Thoracic aorta (tissue), 2 donors: ENCODE data around the gene RNF14. TPM values are rescaled to one million over a fixed set of nuclear protein-coding genes. Genes with fewer than 3 reads are reported as not detected.

ENCODE experiments used
- ATAC-seq: fragments of 150-250 bp; one replicate; pipeline ENCODE4 v1.8.0; 2017; ENCODE audit warnings: low read depth; ENCODE audit not compliant: insufficient number of reproducible peaks, low FRiP score
- DNase-seq: peaks from one replicate; pipeline ENCODE4 v3.0.0-alpha.2; 2020; ENCODE audit warnings: low spot score
- H3K27ac ChIP-seq, 2 donors: fragments of 200-600 bp; sonication (generic); 1 replicate in 1 of 2; 2 replicates in 1 of 2; pipeline ENCODE4 v1.5.1; 2016; ENCODE audit warnings: mild to moderate bottlenecking in 2 of 2, moderate library complexity in 2 of 2
- H3K27me3 ChIP-seq: fragments of 200-600 bp; sonication (generic); replicated peaks from 2 replicates; pipeline ENCODE4 v1.6.0; 2016; ENCODE audit warnings: mild to moderate bottlenecking; ENCODE audit not compliant: insufficient read depth
- H3K36me3 ChIP-seq: fragments of 200-600 bp; sonication (generic); one replicate; pipeline ENCODE4 v1.5.1; 2016
- H3K4me1 ChIP-seq, 2 donors: fragments of 200-600 bp; sonication (generic); 1 replicate in 1 of 2; 2 replicates in 1 of 2; pipeline versions ENCODE4 v1.5.1 to v1.6.0; 2016; ENCODE audit warnings: low read depth in 2 of 2, mild to moderate bottlenecking in 1 of 2; ENCODE audit not compliant: control insufficient read depth in 1 of 2
- H3K4me3 ChIP-seq: fragments of 200-600 bp; sonication (generic); 2 replicates; pipeline ENCODE4 v1.5.1; 2016; ENCODE audit warnings: mild to moderate bottlenecking
- H3K9me3 ChIP-seq: fragments of 200-600 bp; sonication (generic); 2 replicates; pipeline ENCODE4 v1.5.1; 2016
- CTCF ChIP-seq: fragments of 200-600 bp; sonication (generic); IDR thresholded peaks from one replicate; pipeline ENCODE4 v1.5.1; 2019; ENCODE audit warnings: antibody characterized with exemption
- total RNA-seq, 2 donors: library from RNA; depleted of rRNA; stranded (reverse); fragments of >200 nt; gene quantifications; one replicate each; pipeline versions ENCODE4 v1.1.0 to v1.2.3, GENCODE V29; 2016

Gene RNF14
- total RNA-seq, 2 donors from 2014 or later, result 63.4 to 93.3 TPM

DNA sequence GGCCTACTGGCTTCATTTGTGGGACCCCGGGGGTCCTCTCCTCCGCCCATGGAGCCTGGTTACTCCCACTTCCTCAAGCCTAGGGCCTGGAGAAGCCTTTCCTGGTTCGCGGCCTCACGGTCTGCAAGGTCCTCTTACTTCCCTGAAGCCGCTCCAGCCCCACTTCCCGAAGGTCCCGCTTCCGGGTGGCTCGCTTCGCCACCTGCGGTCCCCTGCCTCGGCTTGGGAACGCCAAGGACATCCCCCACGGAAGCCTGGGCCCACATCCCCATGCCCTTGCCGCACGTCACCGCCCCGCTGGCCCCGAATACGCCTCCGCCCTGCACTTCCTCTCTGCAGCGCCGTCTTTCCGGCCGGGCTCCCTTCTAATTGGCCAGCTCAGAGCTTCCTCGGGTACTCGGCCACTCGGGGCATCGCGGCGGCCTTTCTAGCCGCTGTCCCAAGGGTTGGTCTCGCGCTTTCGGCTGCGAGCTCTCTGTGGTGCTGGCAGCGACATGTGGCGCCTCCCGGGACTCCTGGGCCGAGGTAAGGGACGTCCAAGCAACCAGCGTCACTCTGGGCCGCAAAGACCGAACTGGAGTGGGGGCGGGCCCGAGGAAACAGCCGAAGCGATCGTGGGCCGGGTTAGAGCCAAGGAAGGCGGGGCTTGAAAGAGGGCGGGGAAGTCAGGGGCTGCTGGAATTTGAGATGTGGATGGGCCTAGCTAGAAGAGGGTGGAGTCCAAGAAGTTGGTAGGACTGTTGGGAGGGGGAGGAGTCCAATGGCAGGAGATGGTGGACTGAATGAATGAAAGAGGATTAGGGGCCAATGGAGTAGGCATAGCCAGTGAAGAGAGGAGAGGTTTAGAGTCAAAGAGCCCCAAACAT, 45.2 kb upstream of the RNF14 start, which contains the start of gene DELE1:
DELE1 (plus strand) TSS at position 424 of the 866 bp plus-strand sequence; CDS start at position 495, 71 bp downstream.
- DNase-seq (peak; percentile 86), ATAC-seq (peak; percentile 96)
- H3K27me3 ChIP-seq, result no peaks in the 10 kb centered on the region
- no peak for TF ChIP-seq CTCF
- peak within 1 kb of the TSS; percentile 96 to 99 for H3K27ac ChIP-seq
- peaks cover 9 to 27% of the 10 kb centered on the region in 2 donors for H3K4me1 ChIP-seq
- H3K4me3 ChIP-seq, result peak within 1 kb of the TSS; percentile 83
- H3K9me3 ChIP-seq, result no peaks in the 10 kb centered on the region
- peaks cover 24% of the 10 kb centered on the region for H3K36me3 ChIP-seq

GRCh38 chr5:141926434-141926833, 42.5 kb upstream of the RNF14 start:
- H3K36me3 ChIP-seq, result peaks cover 38% of the 10 kb centered on the region
- no peak for TF ChIP-seq CTCF
- H3K4me1 ChIP-seq, result peaks cover 14 to 41% of the 10 kb centered on the region in 2 donors
- H3K9me3 ChIP-seq, result no peaks in the 10 kb centered on the region
- DNase-seq (no peak), ATAC-seq (no peak)
- H3K27me3 ChIP-seq, result no peaks in the 10 kb centered on the region
- H3K27ac ChIP-seq, result no peak overlapping the region
- no peak overlapping the region for H3K4me3 ChIP-seq

DNA sequence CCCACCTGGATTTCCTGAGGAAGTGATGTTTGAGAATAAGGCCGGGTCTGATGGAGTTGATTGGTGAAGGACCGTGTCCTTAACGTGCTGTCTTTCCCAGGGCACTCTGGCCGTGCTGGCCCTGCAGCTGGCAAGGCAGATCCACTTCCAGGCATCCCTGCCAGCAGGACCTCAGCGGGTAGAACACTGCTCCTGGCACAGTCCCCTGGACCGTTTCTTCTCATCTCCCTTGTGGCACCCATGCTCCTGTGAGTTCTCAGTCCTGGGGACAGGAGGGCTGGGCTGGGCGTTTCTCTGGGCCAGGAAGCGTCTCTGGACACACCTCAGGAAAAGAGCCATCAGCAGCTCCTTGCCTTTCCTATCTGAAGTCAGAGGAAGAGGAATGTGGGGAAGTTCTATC, 40.9 kb upstream of the RNF14 start:
- DNase-seq, result no peak
- no peak for ATAC-seq

GRCh38 chr5:141929398-141930058, 39.4 kb upstream of the RNF14 start:
- ATAC-seq (peak; percentile 69), DNase-seq (peak; percentile 21)
- H3K36me3 ChIP-seq, result peaks cover 51% of the 10 kb centered on the region
- no peaks in the 10 kb centered on the region for H3K27me3 ChIP-seq
- H3K27ac ChIP-seq, result peak overlapping the region; percentile 69 to 96
- peaks cover 13 to 43% of the 10 kb centered on the region in 2 donors for H3K4me1 ChIP-seq
- peak overlapping the region; percentile 29 for H3K4me3 ChIP-seq
- H3K9me3 ChIP-seq, result no peaks in the 10 kb centered on the region
- no peak for TF ChIP-seq CTCF

More for the DNA sequence above, 40.9 kb upstream of the RNF14 start:
- H3K36me3 ChIP-seq, result peaks cover 44% of the 10 kb centered on the region
- no peaks in the 10 kb centered on the region for H3K9me3 ChIP-seq
- no peaks in the 10 kb centered on the region for H3K27me3 ChIP-seq
- no peak overlapping the region for H3K4me3 ChIP-seq
- TF ChIP-seq CTCF, result no peak
- H3K4me1 ChIP-seq, result peaks cover 14 to 36% of the 10 kb centered on the region in 2 donors
- H3K27ac ChIP-seq, result peak overlapping the region; percentile 69 to 96

- H3K4me1 ChIP-seq, result peaks cover 16 to 46% of the 10 kb centered on the region in 2 donors
- no peaks in the 10 kb centered on the region for H3K27me3 ChIP-seq
- no peak for TF ChIP-seq CTCF
- peaks cover 53% of the 10 kb centered on the region for H3K36me3 ChIP-seq
- no peak overlapping the region for H3K27ac ChIP-seq
- no peaks in the 10 kb centered on the region for H3K9me3 ChIP-seq
- DNase-seq (no peak), ATAC-seq (no peak)
- no peak overlapping the region for H3K4me3 ChIP-seq
These were observed 37.2 kb upstream of the RNF14 start for GRCh38 chr5:141931694-141932093.
